Stimulated activated CD8-positive, alpha-beta memory T cell treated with anti-CD3 and anti-CD28 coated beads, Interleukin-12 subunit alpha, Interleukin-12 subunit beta, amount 100 ng/mL, for 24 hours (primary cell): ENCODE results near the gene SLC14A1.

ENCODE experiments used
- DNase-seq: peaks from one replicate; pipeline ENCODE4 v3.0.0-alpha.2; 2020; ENCODE audit errors: extremely low read depth

The SLC14A1 gene

GRCh38 chr18:45801416-45802004 lies 77.5 kb downstream of the SLC14A1 start:
- DNase-seq, result no peak
